ENCODE results near the gene SCLT1. TPM values are rescaled to one million over a fixed set of nuclear protein-coding genes. Genes with fewer than 3 reads are reported as not detected.

The SCLT1 gene
- total RNA-seq, 4 donors from 2014 or later = 12.9 to 28.6 (median 20.8) TPM

- peaks cover 0 to 7% of the 10 kb centered on the region in 2 donors for H3K4me1 ChIP-seq
- TF ChIP-seq CTCF (IDR thresholded peaks at IDR 0.05) (no peak), POLR2A (IDR thresholded peaks at IDR 0.05) (no peak)
- DNase-seq = no peak
- WGBS, 2 donors = 82% methylated on average over 11 to 12 of the region's 14 CpGs
- H3K36me3 ChIP-seq = peaks cover 37 to 46% of the 10 kb centered on the region in 2 donors
- intact Hi-C loops (cut with DNase I) = loop anchor here (5.0 to 10.0 kb wide), 4 partner anchors 50 to 678 kb away; partner anchors contain the start of genes C4orf33 and SCLT1
- H3K27ac ChIP-seq = peak overlapping the region in 1 of 3 donors; percentile 24
- no peaks in the 10 kb centered on the region for H3K27me3 ChIP-seq
- H3K4me3 ChIP-seq (replicated peaks in 1 of 3) = no peak overlapping the region
- no peaks in the 10 kb centered on the region for H3K9me3 ChIP-seq
Observed at GRCh38 chr4:128862608-128863311, 230.6 kb downstream of the SCLT1 start.

- Histone ChIP-seq H3K4me1 (peaks cover 0 to 7% of the 10 kb centered on the region in 2 donors), H3K4me3 (replicated peaks in 1 of 3) (no peak overlapping the region), H3K36me3 (peaks cover 39 to 52% of the 10 kb centered on the region in 2 donors), H3K27ac (no peak overlapping the region), H3K9me3 (no peaks in the 10 kb centered on the region), H3K27me3 (no peaks in the 10 kb centered on the region)
- WGBS, 2 donors = 74 to 92% methylated on average over 13 of the region's 13 CpGs
- TF ChIP-seq CTCF (IDR thresholded peaks at IDR 0.05) = no peak
- TF ChIP-seq POLR2A (IDR thresholded peaks at IDR 0.05) = no peak
- intact Hi-C loops (cut with DNase I) = loop anchor here (5.0 to 10.0 kb wide), 4 partner anchors 50 to 677 kb away; partner anchors contain the start of genes C4orf33 and SCLT1
- no peak for DNase-seq
Observed at GRCh38 chr4:128861856-128862518, 231.4 kb downstream of the SCLT1 start.

GRCh38 chr4:128859887-128860677, 233.3 kb downstream of the SCLT1 start:
- H3K27me3 ChIP-seq = no peaks in the 10 kb centered on the region
- H3K4me1 ChIP-seq = peaks cover 13 to 19% of the 10 kb centered on the region in 2 donors
- H3K27ac ChIP-seq = peak overlapping the region in 1 of 3 donors; percentile 3
- no peak for DNase-seq
- H3K36me3 ChIP-seq = peaks cover 44 to 53% of the 10 kb centered on the region in 2 donors
- WGBS, 2 donors = 77 to 82% methylated on average over 6 of the region's 6 CpGs
- intact Hi-C loops (cut with DNase I) = loop anchor here (5.0 to 10.0 kb wide), 4 partner anchors 48 to 675 kb away; partner anchors contain the start of genes C4orf33 and SCLT1
- H3K9me3 ChIP-seq = no peaks in the 10 kb centered on the region
- no peak overlapping the region for H3K4me3 ChIP-seq (replicated peaks in 1 of 3)
- TF ChIP-seq CTCF (IDR thresholded peaks at IDR 0.05) = no peak
- no peak for TF ChIP-seq POLR2A (IDR thresholded peaks at IDR 0.05)

GRCh38 chr4:128858879-128859671, 234.3 kb downstream of the SCLT1 start:
- WGBS, 2 donors = 88 to 89% methylated on average over 18 of the region's 18 CpGs
- no peak for DNase-seq
- no peak overlapping the region for H3K4me3 ChIP-seq (replicated peaks in 1 of 3)
- H3K36me3 ChIP-seq = peaks cover 44 to 51% of the 10 kb centered on the region in 2 donors
- intact Hi-C loops (cut with DNase I) = no loop called here
- H3K9me3 ChIP-seq = no peaks in the 10 kb centered on the region
- no peak for TF ChIP-seq CTCF (IDR thresholded peaks at IDR 0.05)
- no peak for TF ChIP-seq POLR2A (IDR thresholded peaks at IDR 0.05)
- H3K4me1 ChIP-seq = peaks cover 18 to 22% of the 10 kb centered on the region in 2 donors
- no peak overlapping the region for H3K27ac ChIP-seq
- H3K27me3 ChIP-seq = no peaks in the 10 kb centered on the region

Data from thyroid gland (tissue), 4 donors.